GM13977 (cell line): ENCODE results near the gene EXTL1.
A peak's percentile ranks its signal among the peaks of the same experiment; 100 is the strongest.

ENCODE experiments used
- DNase-seq: peaks from one replicate; pipeline ENCODE4 v3.0.0; 2012; ENCODE audit warnings: low spot score
- in situ Hi-C: fragments of 300-500 bp; cut with MboI; formaldehyde crosslinking; loops from one replicate; pipeline ENCODE4 v1.12.0; 2022; ENCODE audit warnings: low sequenced_read_pairs, low pct_unique_long_range_greater_than_20kb, mixed read lengths, inconsistent platforms; ENCODE audit not compliant: unreplicated experiment
- TF ChIP-seq, protein P1 (sequence below): IDR thresholded peaks from 2 replicates; pipeline ENCODE4 v1.5.1; 2012; ENCODE audit warnings: mild to moderate bottlenecking, control low read depth; ENCODE audit not compliant: insufficient read depth; ENCODE audit errors: extremely low read depth, missing control alignments

The EXTL1 gene

DNA sequence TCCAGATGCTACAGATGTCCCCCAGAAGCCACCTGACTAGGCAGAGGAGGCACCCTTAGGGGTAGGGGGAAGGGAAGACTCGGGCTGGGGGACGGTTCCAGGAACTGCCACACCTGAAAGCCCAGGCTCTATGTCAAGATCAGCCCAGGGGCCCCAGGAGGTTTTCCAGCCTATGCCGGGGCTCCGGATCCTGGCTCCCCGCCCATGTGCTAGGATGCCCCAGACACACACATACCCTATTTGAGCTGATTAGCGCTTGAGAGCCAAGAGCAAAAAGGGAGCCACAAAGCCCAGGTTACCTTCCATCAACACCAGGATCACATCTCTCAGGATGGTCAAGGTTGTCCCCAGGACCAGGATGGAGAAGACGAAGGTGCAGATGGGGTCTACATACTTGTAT, 19.8 kb downstream of the EXTL1 start:
- in situ Hi-C loops = no loop called here
- TF ChIP-seq, protein P1, sequence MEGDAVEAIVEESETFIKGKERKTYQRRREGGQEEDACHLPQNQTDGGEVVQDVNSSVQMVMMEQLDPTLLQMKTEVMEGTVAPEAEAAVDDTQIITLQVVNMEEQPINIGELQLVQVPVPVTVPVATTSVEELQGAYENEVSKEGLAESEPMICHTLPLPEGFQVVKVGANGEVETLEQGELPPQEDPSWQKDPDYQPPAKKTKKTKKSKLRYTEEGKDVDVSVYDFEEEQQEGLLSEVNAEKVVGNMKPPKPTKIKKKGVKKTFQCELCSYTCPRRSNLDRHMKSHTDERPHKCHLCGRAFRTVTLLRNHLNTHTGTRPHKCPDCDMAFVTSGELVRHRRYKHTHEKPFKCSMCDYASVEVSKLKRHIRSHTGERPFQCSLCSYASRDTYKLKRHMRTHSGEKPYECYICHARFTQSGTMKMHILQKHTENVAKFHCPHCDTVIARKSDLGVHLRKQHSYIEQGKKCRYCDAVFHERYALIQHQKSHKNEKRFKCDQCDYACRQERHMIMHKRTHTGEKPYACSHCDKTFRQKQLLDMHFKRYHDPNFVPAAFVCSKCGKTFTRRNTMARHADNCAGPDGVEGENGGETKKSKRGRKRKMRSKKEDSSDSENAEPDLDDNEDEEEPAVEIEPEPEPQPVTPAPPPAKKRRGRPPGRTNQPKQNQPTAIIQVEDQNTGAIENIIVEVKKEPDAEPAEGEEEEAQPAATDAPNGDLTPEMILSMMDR = no peak
- DNase-seq = no peak

DNA sequence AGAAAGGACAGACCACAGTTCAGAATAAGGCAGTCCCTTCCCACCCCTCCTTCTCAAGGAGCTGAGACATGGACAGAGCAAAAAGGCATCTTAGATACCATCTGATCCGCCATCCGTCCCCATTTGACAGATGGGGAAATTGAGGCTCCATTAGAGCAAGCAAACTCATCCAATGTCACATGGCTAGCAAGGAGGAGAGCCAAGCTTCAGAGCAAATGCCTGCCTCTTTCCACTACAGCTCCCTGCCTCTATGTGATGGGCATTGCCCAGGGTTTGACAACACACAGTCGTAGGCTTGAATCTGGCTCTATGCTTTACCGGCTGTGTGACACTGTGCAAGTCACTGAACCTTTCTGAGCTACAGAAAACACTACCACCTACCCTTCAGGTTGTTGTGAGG, 20.4 kb downstream of the EXTL1 start:
- DNase-seq = no peak
- TF ChIP-seq, protein P1 = no peak
- in situ Hi-C loops = no loop called here

DNA sequence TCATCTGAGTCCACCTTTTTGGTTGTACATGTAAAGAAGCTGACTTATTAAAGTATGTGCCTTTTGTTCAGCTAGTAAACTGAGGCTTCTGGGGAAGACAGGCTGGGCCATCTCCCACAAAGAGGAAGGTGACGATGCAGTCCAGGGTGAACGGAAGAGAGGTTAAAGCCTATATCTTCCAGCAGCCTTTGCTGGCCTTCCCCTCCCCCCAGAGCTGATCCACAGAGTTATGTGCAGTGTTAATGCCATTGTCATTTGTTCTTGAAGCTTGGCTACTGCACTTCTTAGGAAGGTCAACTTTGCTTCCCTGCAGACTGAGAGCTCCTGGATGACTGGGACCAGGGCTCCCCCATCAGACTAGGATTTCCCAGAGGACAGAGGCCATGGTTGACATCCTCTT, 22.2 kb downstream of the EXTL1 start:
- in situ Hi-C loops = no loop called here

DNA sequence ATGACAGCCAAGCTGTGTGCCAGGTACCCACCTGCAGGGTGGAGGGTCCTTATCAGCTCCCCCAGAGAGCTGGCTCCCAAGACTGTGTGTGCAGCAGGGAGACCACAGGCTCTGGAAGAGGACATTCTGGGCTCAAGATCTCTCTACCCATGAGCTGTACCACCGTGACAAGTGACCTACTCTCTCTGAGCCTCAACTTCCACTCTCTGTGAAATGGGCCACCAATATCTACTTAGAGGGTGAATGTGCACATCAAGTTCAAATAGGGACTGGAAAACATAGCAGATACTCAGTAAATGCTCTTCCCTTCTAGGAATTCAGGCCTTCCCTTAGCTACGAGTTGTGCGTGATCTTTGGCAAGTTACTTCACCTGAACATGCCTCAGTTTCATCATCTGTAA, 22.8 kb downstream of the EXTL1 start:
- no peak for DNase-seq
- TF ChIP-seq, protein P1 = no peak
- in situ Hi-C loops = no loop called here

More for the DNA sequence above, 22.2 kb downstream of the EXTL1 start:
- TF ChIP-seq, protein P1 = no peak
- no peak for DNase-seq

DNA sequence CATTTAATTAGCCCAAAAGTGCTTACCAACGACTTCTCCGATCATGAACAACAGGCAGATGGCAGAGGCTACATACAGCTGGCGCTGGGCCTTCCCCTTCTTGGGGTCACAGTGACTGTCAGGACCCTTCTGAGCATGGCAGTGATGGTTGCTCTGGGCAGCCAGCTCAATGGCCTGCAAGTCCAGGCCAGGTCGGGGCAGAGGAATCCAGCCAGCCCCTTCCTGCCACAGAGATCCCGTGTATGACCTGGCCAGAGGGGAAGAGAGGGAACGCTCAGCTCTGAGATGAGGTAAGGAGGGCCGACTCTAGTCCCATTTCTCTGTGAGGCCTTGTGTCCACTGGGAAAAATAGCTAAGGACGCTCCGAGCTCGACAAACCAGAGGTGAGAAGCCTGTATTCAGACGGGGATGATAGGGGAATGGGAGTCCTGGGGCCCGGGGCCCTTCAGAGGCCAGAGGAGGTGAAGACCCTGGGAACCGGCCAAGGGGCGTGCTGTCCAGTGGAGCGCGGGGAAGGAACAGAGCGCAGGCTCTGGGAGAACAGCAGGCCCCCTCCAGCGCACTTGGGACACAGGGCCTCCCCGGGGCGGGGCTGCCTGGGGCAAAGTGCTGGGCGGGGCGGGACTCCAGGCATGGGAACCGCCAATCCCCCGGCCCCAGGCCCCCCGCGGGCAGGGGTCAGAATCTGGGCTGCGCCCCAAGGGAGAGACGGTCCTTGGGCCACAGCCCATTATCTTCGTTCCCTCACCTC, 23.6 kb downstream of the EXTL1 start:
- TF ChIP-seq, protein P1 = no peak
- no peak for DNase-seq
- in situ Hi-C loops = no loop called here

DNA sequence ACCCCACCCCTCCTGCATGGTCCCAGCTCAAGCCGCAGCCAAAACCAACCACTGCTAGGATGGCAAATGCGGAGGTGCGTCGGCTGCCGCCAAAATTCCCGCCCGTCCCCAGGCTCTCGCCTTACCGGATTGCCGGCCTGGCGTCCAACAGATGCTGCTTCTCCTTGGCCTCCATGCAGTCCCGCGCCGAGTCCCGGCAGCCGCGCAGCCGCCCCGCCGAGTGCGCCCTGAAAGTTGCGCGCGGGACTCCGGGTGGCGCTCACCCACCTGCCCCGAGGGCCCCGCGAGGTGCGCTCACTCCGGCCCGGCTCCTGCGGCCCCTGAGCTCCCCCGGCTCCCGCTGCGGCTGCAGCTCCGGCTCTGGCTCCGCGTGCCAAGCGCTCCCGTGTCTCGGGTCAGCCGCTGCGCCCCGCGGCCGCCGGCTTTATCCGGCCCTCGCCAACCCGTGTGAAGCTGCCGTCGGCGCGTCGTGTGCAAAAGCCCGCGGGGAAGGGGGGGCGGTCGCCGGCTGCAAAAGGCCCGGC, 24.2 kb downstream of the EXTL1 start, which contains the start of gene SLC30A2:
SLC30A2 (minus strand) TSS at position 397 of the 524 bp plus-strand sequence; CDS start at position 175, 222 bp downstream.
- peak; percentile 45 for DNase-seq
- in situ Hi-C loops = no loop called here
- TF ChIP-seq, protein P1 = no peak
